ENCODE measurements around the gene DNLZ.

DNLZ gene

GRCh38 chr9:136343121-136343883, 20.2 kb downstream of the DNLZ start:
- DNase-seq (ENCODE audit: low spot score): no peak

- peak; percentile 54 for DNase-seq (ENCODE audit: low spot score)
Measured at GRCh38 chr9:136342181-136343120, 21.1 kb downstream of the DNLZ start.

GRCh38 chr9:136341769-136342168, 21.8 kb downstream of the DNLZ start:
- DNase-seq (ENCODE audit: low spot score): no peak

GRCh38 chr9:136341042-136341655, 22.4 kb downstream of the DNLZ start:
- no peak for DNase-seq (ENCODE audit: low spot score)

GRCh38 chr9:136340356-136341041, 23.0 kb downstream of the DNLZ start:
- DNase-seq (ENCODE audit: low spot score): no peak

- DNase-seq (ENCODE audit: low spot score): no peak
Measured at GRCh38 chr9:136339958-136340310, 23.6 kb downstream of the DNLZ start.

GRCh38 chr9:136339173-136339957, 24.2 kb downstream of the DNLZ start:
- peak; percentile 75 for DNase-seq (ENCODE audit: low spot score)

GRCh38 chr9:136338511-136338910, 25.0 kb downstream of the DNLZ start:
- no peak for DNase-seq (ENCODE audit: low spot score)

- no peak for DNase-seq (ENCODE audit: low spot score)
Measured at GRCh38 chr9:136337416-136338395, 25.8 kb downstream of the DNLZ start.

- DNase-seq (ENCODE audit: low spot score): no peak
Measured at GRCh38 chr9:136336881-136337280, 26.7 kb downstream of the DNLZ start.

- no peak for DNase-seq (ENCODE audit: low spot score)
Measured at GRCh38 chr9:136336156-136336870, 27.2 kb downstream of the DNLZ start.

GRCh38 chr9:136335296-136336155, 28.0 kb downstream of the DNLZ start:
- DNase-seq (ENCODE audit: low spot score): no peak

- no peak for DNase-seq (ENCODE audit: low spot score)
Measured at GRCh38 chr9:136334541-136334940, 29.0 kb downstream of the DNLZ start.

- no peak for DNase-seq (ENCODE audit: low spot score)
Measured at GRCh38 chr9:136333486-136333885, 30.1 kb downstream of the DNLZ start.

- no peak for DNase-seq (ENCODE audit: low spot score)
Measured at GRCh38 chr9:136333045-136333444, 30.5 kb downstream of the DNLZ start.

GRCh38 chr9:136332482-136332983, 31.0 kb downstream of the DNLZ start:
- no peak for DNase-seq (ENCODE audit: low spot score)

- DNase-seq (ENCODE audit: low spot score): no peak
Measured at GRCh38 chr9:136331556-136332481, 31.7 kb downstream of the DNLZ start.
